RWPE2 (cell line): ENCODE results near the gene MLPH.

ENCODE experiments used
- ATAC-seq: fragments of 200-7000 bp; cut with Tn5 transposase; 3 replicates; pipeline ENCODE4 v1.9.1; 2021; ENCODE audit warnings: low read depth
- DNase-seq: peaks from one replicate; pipeline ENCODE4 v3.0.0-alpha.2; 2020; ENCODE audit warnings: low spot score
- H3K27ac ChIP-seq: fragments of 450-650 bp; 2 replicates; pipeline ENCODE4 v1.5.1; 2017; ENCODE audit warnings: mild to moderate bottlenecking; ENCODE audit not compliant: poor library complexity, severe bottlenecking
- H3K27me3 ChIP-seq: fragments of 250-450 bp; sonication (Bioruptor Pico); 2 replicates; pipeline ENCODE4 v1.5.1; 2021; ENCODE audit warnings: mild to moderate bottlenecking, moderate library complexity; ENCODE audit not compliant: insufficient read depth, poor library complexity, severe bottlenecking
- H3K36me3 ChIP-seq: fragments of 250-450 bp; sonication (Bioruptor Pico); 2 replicates; pipeline ENCODE4 v1.5.1; 2020; ENCODE audit warnings: low read depth, mild to moderate bottlenecking, moderate library complexity
- H3K4me1 ChIP-seq: fragments of 250-450 bp; sonication (Bioruptor Pico); 2 replicates; pipeline ENCODE4 v1.5.1; 2021; ENCODE audit warnings: mild to moderate bottlenecking, moderate library complexity; ENCODE audit not compliant: insufficient read depth, poor library complexity, severe bottlenecking
- H3K4me3 ChIP-seq: fragments of 250-450 bp; sonication (Bioruptor Pico); 2 replicates; pipeline ENCODE4 v1.5.1; 2021; ENCODE audit warnings: mild to moderate bottlenecking, moderate library complexity; ENCODE audit not compliant: severe bottlenecking
- H3K9me3 ChIP-seq: fragments of 250-450 bp; sonication (Bioruptor Pico); 2 replicates; pipeline ENCODE4 v1.5.1; 2021; ENCODE audit warnings: mild to moderate bottlenecking, moderate library complexity; ENCODE audit not compliant: severe bottlenecking
- TF ChIP-seq, protein P1 (sequence below): fragments of 450-650 bp; IDR thresholded peaks from one replicate; pipeline ENCODE4 v1.5.1; 2017; ENCODE audit warnings: mild to moderate bottlenecking, moderate library complexity; ENCODE audit not compliant: poor library complexity, severe bottlenecking

MLPH gene

DNA sequence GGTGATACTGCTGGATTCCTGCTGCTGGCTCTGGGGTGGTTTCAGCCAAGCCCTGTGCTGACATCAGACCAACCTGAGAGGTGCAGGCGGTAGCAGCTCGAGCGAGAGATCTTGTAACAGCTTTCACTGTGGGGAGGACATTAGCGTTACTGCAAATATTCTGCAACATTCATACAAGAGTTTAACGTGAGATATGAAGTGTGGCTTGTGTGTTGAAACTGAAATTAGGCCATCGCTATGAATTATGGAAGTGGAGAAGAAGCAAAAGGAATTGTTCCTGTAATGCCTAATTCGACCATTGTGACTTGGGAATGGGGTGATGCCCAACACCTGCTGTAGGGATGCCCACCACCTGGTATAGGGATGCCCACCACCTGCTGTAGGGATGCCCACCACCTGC lies 6.5 kb upstream of the MLPH start:
- Histone ChIP-seq H3K4me3 (no peak overlapping the region), H3K36me3 (no peaks in the 10 kb centered on the region), H3K27me3 (no peaks in the 10 kb centered on the region), H3K9me3 (no peaks in the 10 kb centered on the region), H3K4me1 (peaks cover 4% of the 10 kb centered on the region), H3K27ac (no peak overlapping the region)
- ATAC-seq (no peak), DNase-seq (no peak)
- TF ChIP-seq, protein P1, sequence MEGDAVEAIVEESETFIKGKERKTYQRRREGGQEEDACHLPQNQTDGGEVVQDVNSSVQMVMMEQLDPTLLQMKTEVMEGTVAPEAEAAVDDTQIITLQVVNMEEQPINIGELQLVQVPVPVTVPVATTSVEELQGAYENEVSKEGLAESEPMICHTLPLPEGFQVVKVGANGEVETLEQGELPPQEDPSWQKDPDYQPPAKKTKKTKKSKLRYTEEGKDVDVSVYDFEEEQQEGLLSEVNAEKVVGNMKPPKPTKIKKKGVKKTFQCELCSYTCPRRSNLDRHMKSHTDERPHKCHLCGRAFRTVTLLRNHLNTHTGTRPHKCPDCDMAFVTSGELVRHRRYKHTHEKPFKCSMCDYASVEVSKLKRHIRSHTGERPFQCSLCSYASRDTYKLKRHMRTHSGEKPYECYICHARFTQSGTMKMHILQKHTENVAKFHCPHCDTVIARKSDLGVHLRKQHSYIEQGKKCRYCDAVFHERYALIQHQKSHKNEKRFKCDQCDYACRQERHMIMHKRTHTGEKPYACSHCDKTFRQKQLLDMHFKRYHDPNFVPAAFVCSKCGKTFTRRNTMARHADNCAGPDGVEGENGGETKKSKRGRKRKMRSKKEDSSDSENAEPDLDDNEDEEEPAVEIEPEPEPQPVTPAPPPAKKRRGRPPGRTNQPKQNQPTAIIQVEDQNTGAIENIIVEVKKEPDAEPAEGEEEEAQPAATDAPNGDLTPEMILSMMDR, result no peak

GRCh38 chr2:237480988-237481525 lies 6.0 kb upstream of the MLPH start:
- Histone ChIP-seq H3K36me3 (no peaks in the 10 kb centered on the region), H3K27me3 (no peaks in the 10 kb centered on the region)

DNA sequence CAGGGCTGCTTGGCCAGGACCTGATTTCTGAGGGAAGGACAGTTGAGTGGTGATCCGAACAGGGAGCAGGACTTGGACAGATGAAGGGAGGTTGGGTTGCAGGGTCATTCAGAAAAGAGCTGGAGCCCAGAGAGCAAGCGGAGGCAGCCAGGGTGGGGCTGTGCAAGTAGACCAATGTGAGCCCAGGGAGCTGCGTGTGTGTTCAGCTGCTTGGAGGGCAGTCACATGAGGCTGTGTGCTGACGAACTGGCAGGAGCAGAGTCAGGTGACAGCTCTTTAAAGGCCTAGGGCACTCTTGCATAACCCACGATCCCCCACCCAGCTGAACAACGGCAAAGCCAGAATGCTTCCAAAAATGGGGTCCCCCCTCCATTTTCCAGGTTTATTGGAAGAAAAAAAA lies 4.6 kb upstream of the MLPH start:
- peaks cover 4% of the 10 kb centered on the region for H3K4me1 ChIP-seq
- no peak for ATAC-seq
- no peak overlapping the region for H3K4me3 ChIP-seq
- H3K9me3 ChIP-seq, result no peaks in the 10 kb centered on the region
- no peak overlapping the region for H3K27ac ChIP-seq
- TF ChIP-seq, protein P1, result no peak
- no peaks in the 10 kb centered on the region for H3K36me3 ChIP-seq
- H3K27me3 ChIP-seq, result no peaks in the 10 kb centered on the region
- DNase-seq, result no peak

More at GRCh38 chr2:237480988-237481525, 6.0 kb upstream of the MLPH start:
- Histone ChIP-seq H3K27ac (no peak overlapping the region), H3K9me3 (no peaks in the 10 kb centered on the region), H3K4me3 (no peak overlapping the region), H3K4me1 (peaks cover 4% of the 10 kb centered on the region)
- no peak for ATAC-seq
- TF ChIP-seq, protein P1, result no peak
- DNase-seq, result no peak

DNA sequence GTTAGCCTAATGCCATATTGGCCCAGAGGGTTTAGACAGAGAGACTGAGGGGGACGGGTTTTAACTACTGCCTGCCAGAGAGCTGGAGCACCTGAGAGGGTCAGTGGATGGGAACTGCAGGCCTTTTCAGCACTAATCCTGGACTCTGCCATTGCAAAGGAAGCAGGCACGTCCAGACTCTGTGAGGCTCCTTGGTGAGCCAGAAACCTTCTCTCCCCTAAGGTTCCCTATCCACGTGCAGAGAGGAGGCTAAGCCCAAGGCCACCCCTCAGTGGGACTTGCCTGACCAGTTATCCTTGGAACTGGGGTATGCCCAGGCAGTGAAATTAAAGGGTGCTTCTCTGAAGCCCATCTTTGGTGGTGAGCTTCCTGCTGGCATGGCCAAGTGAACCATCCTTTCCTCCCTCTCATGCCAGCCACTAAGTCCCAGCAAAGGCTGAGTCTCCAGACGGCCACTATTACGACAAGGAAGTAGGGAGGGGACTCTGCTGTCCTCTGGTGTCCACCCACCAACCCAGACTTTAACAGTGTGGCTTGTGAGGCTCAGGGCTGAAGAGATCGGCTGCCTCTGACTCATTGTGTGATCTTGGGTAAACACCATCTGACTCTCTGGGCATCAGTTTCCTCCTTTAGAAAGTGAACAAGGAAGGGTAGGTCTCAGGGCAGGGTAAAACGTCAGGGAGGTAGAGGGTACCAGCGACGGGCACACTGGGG lies 3.9 kb upstream of the MLPH start:
- no peaks in the 10 kb centered on the region for H3K36me3 ChIP-seq
- no peaks in the 10 kb centered on the region for H3K9me3 ChIP-seq
- H3K27ac ChIP-seq, result no peak overlapping the region
- no peak overlapping the region for H3K4me3 ChIP-seq
- no peak; the same call in 2 of the 3 replicates for ATAC-seq
- no peaks in the 10 kb centered on the region for H3K27me3 ChIP-seq
- TF ChIP-seq, protein P1, result no peak
- H3K4me1 ChIP-seq, result peaks cover 9% of the 10 kb centered on the region
- no peak for DNase-seq

DNA sequence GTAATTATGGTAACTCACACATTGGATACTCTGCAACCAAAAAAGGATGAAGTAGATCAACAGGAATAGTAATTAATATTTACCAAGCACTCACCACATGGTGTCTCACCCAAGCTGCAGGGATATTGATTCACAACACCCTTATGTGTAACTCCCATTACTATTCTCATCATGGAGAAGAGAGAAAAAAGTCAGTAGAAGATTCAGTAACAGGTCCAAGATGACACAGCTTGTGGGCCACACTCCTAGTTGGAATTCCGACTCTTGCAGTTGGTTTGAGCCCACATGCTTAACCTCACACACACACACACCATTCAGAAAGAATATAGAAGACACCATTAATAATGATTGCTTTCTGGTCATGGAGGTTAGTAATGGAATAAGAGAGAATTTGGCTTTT lies 1.7 kb upstream of the MLPH start:
- TF ChIP-seq, protein P1, result peak; percentile 12
- H3K27me3 ChIP-seq, result no peaks in the 10 kb centered on the region
- DNase-seq (no peak), ATAC-seq (no peak)
- H3K27ac ChIP-seq, result no peak overlapping the region
- H3K9me3 ChIP-seq, result no peaks in the 10 kb centered on the region
- peaks cover 25% of the 10 kb centered on the region for H3K4me1 ChIP-seq
- H3K4me3 ChIP-seq, result no peak overlapping the region
- H3K36me3 ChIP-seq, result no peaks in the 10 kb centered on the region
